GM12875 (cell line): ENCODE data around the gene RPS19BP1.

Experiments used
- H3K4me3 ChIP-seq: one replicate; pipeline ENCODE4 v1.5.1; 2011; ENCODE audit warnings: low read depth, low read length, control low read depth
- TF ChIP-seq, protein P1 (sequence below): IDR thresholded peaks from 2 replicates; pipeline ENCODE4 v1.5.1; 2011; ENCODE audit warnings: low read depth, mild to moderate bottlenecking, control low read depth, inconsistent platforms, low read length, moderate library complexity, borderline replicate concordance; ENCODE audit not compliant: insufficient read depth

Gene RPS19BP1

DNA sequence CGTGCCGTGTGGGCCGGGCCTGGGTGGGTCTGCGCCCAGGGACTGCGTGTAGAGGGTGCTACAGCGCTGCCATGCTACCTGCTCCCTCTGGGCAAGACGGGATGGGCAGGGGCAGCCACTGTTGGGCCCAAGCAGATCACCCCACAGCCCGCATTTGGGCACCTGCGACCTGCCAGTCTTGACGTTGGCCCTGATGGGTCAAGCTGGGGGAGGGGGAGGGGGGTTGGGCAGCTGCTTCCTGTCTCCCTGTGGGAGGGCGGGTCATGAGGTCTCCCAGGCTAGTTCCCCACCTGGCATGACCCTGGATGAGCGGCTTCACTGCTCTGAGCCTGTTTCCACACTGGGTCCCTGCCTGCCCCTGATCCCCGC is 2.8 kb upstream of the RPS19BP1 start:
- H3K4me3 ChIP-seq = no peak overlapping the region
- TF ChIP-seq, protein P1, sequence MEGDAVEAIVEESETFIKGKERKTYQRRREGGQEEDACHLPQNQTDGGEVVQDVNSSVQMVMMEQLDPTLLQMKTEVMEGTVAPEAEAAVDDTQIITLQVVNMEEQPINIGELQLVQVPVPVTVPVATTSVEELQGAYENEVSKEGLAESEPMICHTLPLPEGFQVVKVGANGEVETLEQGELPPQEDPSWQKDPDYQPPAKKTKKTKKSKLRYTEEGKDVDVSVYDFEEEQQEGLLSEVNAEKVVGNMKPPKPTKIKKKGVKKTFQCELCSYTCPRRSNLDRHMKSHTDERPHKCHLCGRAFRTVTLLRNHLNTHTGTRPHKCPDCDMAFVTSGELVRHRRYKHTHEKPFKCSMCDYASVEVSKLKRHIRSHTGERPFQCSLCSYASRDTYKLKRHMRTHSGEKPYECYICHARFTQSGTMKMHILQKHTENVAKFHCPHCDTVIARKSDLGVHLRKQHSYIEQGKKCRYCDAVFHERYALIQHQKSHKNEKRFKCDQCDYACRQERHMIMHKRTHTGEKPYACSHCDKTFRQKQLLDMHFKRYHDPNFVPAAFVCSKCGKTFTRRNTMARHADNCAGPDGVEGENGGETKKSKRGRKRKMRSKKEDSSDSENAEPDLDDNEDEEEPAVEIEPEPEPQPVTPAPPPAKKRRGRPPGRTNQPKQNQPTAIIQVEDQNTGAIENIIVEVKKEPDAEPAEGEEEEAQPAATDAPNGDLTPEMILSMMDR = no peak

DNA sequence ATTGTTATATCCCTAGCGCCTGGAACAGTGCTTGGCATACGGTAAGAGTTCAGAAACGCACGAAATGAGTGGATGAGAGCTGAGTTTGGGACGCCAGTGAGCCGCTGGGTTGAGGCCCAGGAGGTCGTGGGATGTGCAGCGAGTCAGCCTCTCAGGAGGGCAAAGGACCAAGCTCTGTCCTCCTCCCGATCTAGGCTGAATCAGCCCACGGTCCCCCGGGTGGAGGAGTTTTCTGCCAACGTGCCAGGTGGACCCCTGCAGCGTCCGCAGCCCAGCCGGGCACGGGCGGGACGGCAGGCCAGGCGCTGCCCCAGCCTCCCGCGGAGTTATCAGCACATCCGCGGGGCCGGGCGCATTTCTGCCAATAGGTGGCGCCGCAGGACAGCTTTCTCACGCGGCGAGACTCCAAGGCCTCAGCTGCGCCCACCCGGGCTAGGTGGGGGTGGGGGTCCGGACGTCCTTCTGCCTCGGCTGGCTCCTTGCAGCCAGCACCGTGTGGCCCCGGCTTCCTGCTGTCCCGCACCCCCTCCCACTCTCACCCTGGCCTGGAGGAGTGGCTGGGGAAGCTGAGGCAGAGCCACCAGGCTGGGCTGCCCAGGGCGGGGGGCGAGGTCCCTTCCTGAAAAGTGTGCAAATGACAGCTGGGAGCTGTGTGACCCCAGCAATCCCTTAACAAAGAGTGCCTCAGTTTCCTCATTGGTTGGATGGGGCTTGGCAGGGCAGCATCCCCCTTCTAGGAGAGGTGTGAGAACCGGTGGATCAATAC is 2.2 kb upstream of the RPS19BP1 start:
- H3K4me3 ChIP-seq = no peak overlapping the region

DNA sequence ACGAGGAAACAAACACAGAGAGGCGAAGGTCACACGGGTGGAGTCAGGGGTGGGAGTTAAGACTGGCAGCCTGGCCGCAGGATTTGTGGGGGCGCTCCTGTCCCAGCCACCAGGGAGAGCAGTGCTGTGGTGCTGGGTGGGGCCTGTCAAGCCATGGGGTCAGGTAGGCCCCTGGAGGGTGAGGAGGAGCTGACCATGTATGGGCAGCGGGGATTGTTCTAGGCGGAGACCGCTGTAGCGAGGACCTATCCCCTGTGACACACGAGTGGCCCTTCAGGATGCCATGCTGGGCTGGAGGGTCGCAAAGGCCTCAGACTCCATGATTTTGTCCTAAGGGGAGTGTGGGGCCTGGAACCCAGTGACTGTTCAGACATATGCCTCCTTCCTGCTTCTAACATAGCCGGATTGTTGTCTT is 1.6 kb upstream of the RPS19BP1 start:
- H3K4me3 ChIP-seq = no peak overlapping the region
- TF ChIP-seq, protein P1 = no peak

More for the DNA sequence above, 2.2 kb upstream of the RPS19BP1 start:
- TF ChIP-seq, protein P1 = peak; percentile 85

DNA sequence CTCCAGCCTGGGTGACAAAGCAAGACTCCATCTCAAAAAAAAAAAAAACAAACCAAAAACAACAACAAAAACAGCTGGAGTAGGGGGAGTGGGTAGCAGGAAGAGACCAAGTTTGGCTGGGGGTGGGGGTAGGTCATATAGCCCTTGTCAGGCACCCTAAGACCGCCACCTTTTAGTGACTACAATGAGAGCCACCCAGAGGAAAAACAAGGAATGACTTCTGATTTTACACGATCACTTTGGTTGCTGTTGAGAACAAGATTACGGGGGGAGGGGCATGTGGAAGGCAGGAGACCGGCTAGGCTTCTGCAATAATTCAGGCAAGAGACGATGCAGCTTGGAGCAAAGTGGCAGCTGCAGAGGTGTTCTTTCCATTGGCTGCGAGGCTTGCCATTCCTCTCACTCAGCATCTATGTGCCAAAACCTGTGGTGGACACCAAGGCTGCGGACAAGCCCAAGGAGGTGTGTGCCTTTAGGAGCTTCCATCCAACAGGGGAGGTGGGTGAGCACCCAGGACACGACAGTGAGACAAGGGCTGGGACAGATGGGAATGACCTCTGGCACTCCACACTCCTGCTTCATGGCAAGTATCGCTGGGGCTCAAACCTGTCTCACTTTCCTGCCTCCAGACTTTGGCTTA is 1.7 kb downstream of the RPS19BP1 start:
- H3K4me3 ChIP-seq = no peak overlapping the region
- TF ChIP-seq, protein P1 = 0 out of 2 replicates have a peak, but pooled peaks have one; percentile 14

DNA sequence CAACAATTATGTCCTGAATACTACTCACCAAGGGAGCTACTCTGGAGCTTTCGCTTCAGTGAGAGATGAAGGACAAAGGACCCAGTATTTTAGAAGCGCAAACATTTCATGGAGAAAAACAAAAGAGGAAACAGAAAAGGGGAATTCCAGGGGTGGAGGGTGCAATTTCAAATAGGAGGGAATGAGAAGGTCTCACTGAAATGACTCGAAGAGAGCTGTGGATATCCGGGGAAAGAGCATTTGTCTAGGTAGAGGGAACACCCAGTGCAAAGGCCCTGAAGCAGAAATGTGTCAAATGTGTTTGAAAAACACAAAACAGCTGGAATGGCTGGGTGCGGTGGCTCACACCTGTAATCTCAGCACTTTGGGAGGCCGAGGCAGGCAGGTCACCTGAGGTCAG is 2.4 kb downstream of the RPS19BP1 start:
- TF ChIP-seq, protein P1 = no peak

DNA sequence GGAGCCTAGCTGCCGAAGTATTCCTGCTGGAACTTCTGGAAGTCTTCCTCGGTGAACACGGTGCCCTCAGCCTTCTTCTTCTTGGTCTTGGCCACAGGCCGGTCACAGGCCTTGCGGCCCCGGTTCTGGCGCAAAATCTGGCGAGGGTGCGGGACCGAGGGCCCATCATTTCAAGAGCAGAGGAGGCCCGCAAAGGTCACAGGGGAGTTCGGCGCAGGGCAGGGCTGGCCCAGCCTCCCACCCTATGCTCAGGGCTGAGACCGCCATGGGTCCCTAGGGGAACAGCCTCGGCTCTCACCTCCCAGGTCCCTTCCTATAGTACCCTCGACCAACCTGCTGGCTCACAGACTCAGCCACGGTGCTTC is 3.1 kb downstream of the RPS19BP1 start:
- TF ChIP-seq, protein P1 = no peak
- peak overlapping the region; percentile 36 for H3K4me3 ChIP-seq

More for the DNA sequence above, 2.4 kb downstream of the RPS19BP1 start:
- no peak overlapping the region for H3K4me3 ChIP-seq
